Subcutaneous adipose tissue (tissue), 4 donors: ENCODE data around the gene NPDC1. TPM values are rescaled to one million over a fixed set of nuclear protein-coding genes. Genes with fewer than 3 reads are reported as not detected.

Source experiments
- total RNA-seq, 4 donors: library from RNA; depleted of rRNA; stranded (reverse); fragments of >200 nt; gene quantifications; one replicate each; pipeline ENCODE4 v1.1.0, GENCODE V29; 2016
- TF ChIP-seq, protein P1 (sequence below): fragments of 450-650 bp; IDR thresholded peaks from one replicate; pipeline ENCODE4 v1.5.1; 2016; ENCODE audit warnings: low read depth, mild to moderate bottlenecking, control low read depth, antibody characterized with exemption, moderate library complexity

NPDC1 gene
- total RNA-seq, 4 donors from 2014 or later: 17.5 to 61.6 (median 29.8) TPM

- TF ChIP-seq, protein P1, sequence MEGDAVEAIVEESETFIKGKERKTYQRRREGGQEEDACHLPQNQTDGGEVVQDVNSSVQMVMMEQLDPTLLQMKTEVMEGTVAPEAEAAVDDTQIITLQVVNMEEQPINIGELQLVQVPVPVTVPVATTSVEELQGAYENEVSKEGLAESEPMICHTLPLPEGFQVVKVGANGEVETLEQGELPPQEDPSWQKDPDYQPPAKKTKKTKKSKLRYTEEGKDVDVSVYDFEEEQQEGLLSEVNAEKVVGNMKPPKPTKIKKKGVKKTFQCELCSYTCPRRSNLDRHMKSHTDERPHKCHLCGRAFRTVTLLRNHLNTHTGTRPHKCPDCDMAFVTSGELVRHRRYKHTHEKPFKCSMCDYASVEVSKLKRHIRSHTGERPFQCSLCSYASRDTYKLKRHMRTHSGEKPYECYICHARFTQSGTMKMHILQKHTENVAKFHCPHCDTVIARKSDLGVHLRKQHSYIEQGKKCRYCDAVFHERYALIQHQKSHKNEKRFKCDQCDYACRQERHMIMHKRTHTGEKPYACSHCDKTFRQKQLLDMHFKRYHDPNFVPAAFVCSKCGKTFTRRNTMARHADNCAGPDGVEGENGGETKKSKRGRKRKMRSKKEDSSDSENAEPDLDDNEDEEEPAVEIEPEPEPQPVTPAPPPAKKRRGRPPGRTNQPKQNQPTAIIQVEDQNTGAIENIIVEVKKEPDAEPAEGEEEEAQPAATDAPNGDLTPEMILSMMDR: no peak
Observed at GRCh38 chr9:137023583-137023991, 22.4 kb downstream of the NPDC1 start.

DNA sequence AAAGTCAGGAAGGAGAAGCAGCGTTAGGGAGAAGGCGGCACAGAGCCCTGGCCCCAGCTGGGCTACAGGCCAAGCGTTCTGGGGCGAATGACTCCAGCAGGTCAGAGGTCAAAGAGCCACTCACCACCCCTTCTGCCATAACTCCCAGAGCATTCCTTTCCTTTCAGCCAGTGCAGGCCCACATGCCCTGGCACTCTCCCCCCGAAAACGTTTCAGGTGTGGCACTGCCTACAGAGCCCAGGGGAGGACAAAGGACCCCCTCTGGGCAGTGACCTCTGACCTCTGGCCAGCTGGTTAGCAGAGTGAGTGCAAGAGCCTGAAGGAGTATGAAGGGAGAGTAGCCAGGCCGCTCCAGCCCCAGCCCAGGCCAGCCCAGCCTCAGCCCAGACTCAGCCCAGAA, 22.8 kb downstream of the NPDC1 start:
- TF ChIP-seq, protein P1: no peak

- TF ChIP-seq, protein P1: no peak
Observed at GRCh38 chr9:137022662-137023008, 23.3 kb downstream of the NPDC1 start.

DNA sequence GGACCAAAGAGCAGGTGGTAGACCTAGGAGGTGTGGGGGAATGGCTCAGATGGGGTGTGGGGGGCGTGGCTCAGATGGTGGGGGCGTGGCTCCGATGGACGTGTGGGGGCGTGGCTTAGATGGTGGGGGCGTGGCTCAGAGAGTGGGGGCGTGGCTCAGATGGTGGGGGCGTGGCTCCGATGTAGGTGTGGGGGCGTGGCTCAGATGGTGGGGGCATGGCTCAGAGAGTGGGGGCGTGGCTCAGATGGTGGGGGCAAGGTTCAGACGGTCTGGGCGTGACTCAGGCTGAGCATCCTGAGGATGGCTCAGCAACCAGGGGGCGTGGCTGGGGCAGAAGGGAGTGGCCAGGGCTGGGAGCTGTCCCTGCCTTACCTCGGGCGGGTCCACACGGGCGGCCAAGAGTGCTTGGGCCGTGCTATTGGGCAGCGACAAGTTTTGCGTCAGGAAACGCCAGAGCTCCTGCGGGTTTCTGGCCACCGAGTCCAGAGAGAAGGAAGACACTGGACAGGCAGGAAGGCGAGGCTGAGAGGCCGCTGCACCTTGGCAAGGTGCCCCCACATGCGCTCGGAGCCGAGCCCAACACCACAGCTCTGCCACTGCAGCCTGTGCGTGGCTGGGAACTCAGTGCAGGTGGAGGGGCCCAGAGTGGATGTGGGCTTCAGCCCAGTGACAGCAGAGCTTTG, 23.9 kb downstream of the NPDC1 start:
- TF ChIP-seq, protein P1: no peak

DNA sequence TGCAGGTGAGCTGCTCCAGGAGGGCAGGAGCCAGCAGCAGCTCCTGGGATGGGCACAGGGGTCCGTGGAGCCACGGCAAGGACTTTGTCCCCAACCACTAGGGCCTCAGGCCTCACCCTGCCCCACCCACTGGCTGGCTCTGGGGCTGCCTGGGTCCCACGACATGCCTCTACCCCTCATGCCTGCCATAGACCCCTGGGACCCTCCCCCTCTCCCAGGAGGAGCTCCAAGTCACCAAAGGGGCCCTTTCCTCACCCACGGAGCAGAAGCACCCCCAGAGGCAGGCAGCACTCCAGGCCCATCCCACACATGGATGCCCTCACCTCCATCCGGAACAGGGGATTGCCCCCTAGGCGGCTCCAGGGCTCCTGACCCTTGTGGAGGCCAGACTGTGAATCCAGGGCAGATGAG, 24.4 kb downstream of the NPDC1 start:
- TF ChIP-seq, protein P1: no peak

DNA sequence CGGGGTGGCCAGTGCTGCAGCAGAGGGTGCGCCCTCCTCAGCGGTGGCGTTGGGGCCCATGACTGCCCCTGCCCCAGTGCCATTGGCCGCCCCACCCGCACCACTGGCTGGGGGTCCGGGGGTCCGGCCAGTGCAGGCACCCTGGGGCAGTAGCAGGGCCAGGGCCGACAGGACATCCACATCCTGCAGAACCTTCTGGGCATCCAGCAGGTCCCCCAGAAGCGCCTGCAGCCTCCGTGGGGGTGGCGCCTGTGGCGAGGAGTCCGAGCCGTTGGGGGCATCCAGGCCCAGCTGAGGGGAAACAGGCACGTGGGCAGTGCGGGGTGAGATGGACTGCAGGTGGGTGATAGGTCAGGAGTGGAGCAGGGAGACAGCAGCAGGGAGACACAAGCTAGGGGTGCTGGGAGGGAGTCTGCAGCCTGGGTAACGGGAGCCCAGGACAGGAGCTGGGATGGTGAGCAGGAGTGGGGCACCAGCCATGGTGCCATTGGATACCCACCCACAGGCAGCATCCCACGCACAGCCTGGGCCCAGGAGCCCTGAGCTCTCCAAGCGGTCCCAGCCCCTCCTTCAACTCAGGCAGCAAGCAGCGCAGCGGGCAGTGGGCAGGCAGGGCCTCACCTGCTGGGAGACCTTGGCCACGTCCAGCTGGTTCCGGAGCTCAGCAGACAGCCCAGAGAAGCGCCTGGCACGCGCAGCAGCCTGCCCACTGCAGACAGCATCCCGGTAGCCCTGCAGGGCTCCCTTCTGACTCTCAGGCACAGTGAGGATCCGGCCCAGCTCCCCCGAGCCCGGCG, 25.0 kb downstream of the NPDC1 start:
- TF ChIP-seq, protein P1: no peak

DNA sequence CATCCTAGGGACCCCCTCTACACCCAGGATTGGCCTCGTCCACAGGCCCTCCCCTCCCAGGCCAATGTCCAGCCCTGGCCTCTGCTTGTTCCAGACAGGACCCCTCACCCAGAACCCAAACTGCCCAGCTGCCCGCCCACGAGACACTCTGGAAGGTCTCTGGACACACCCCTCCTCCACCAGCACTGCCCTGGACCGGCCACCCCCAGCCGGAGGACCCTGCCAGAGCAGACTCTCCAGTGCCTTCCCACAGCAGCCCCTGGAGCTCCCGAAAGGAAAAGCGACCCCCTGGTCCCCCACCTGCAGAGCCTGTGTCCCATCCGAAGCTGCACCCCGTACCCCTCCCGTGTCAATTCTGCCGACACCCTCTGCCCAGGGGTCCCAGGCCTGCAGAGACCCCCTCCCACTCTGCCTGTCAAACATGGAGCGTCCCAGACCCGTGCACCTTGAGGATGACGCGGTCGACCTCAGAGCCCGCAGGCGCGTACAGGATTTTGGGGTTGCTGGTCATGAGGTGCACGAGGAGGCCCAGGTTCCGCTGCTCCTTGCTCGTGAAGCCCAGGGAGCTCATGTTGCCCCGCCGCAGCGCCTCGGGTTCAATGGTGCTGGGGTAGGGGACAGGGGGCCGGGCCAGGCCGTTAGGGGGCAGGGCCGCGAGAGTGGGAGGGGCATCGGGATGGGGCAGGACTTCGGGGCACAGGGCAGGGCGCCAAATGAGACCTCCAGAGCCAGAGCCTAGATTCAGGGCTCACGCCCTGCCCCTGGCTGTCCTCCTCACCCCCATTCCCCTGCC, 25.9 kb downstream of the NPDC1 start:
- TF ChIP-seq, protein P1: no peak
